Hepatocyte (in vitro differentiated cells): ENCODE data around the gene SUCLG2.

Experiments used
- CTCF ChIP-seq: fragments of 200-600 bp; sonication (generic); IDR thresholded peaks from 2 replicates; pipeline ENCODE4 v1.5.1; 2016; ENCODE audit warnings: antibody characterized with exemption, mild to moderate bottlenecking; ENCODE audit not compliant: poor library complexity
- EZH2 ChIP-seq: fragments of 200-600 bp; sonication (generic); IDR thresholded peaks from 2 replicates; pipeline ENCODE4 v1.6.1; 2016; ENCODE audit warnings: antibody characterized with exemption, mild to moderate bottlenecking, borderline replicate concordance
- EZH2phosphoT487 ChIP-seq: fragments of 200-600 bp; sonication (generic); IDR thresholded peaks from one replicate; pipeline ENCODE4 v1.6.1; 2018; ENCODE audit warnings: antibody characterized with exemption, mild to moderate bottlenecking, low read depth, moderate library complexity; ENCODE audit not compliant: unreplicated experiment, severe bottlenecking

DNA sequence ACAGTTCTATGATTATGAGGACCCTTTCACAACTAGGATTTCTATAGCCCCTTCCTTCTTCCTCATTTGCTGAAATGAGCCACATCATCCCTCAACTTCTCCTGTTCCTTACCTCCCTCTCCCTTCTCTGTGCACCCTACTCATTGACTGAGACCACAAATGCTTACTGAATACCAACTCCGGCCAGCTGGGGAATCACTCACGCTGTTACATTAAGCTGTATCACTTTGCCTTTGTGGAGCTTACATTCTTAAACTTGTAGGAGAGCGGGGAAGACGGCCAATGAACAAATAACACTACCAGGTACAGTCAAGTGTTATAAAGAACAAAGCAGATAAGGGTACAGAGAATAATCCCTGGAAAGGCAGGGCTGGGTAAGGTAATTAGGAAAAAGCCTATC, 5.7 kb downstream of the SUCLG2 start:
- no peak for TF ChIP-seq CTCF
- no peak for TF ChIP-seq EZH2
- no peak for TF ChIP-seq EZH2phosphoT487
